Spleen (tissue), 11 donors: Measurements from ENCODE around the gene TMSB4X. TPM values are rescaled to one million over a fixed set of nuclear protein-coding genes. Genes with fewer than 3 reads are reported as not detected.

Experiments
- DNase-seq: peaks from one replicate; pipeline ENCODE4 v3.0.0-alpha.2; 2020
- H3K27ac ChIP-seq, 8 donors: fragments of 200-600 bp; sonication (generic) in 7 of 8; 1 replicate in 4 of 8; 2 replicates in 4 of 8; pipeline versions ENCODE4 v1.5.0 to v1.8.0; 2016 to 2021; ENCODE audit warnings: inconsistent platforms in 4 of 8, mild to moderate bottlenecking in 4 of 8, moderate library complexity in 1 of 8
- H3K27me3 ChIP-seq, 7 donors: fragments of 200-600 bp; sonication (generic) in 6 of 7; replicated peaks in 1 of 7; 1 replicate in 4 of 7; 2 replicates in 3 of 7; pipeline versions ENCODE4 v1.5.0 to v1.8.0; 2016 to 2021; ENCODE audit warnings: inconsistent platforms in 3 of 7, mild to moderate bottlenecking in 1 of 7
- H3K36me3 ChIP-seq, 6 donors: fragments of 200-600 bp; sonication (generic) in 5 of 6; 1 replicate in 4 of 6; 2 replicates in 2 of 6; pipeline versions ENCODE4 v1.5.0 to v1.8.0; 2016 to 2021; ENCODE audit warnings: inconsistent platforms in 2 of 6
- H3K4me1 ChIP-seq, 6 donors: fragments of 200-600 bp; sonication (generic) in 5 of 6; 1 replicate in 3 of 6; 2 replicates in 3 of 6; pipeline versions ENCODE4 v1.5.0 to v1.8.0; 2016 to 2021; ENCODE audit warnings: inconsistent platforms in 3 of 6
- H3K4me3 ChIP-seq, 8 donors: fragments of 200-600 bp; sonication (generic) in 7 of 8; 1 replicate in 4 of 8; 2 replicates in 4 of 8; pipeline versions ENCODE4 v1.5.0 to v1.8.0; 2016 to 2021; ENCODE audit warnings: inconsistent platforms in 4 of 8, mild to moderate bottlenecking in 4 of 8, moderate library complexity in 2 of 8
- H3K9me3 ChIP-seq, 8 donors: fragments of 200-600 bp; sonication (generic) in 7 of 8; 1 replicate in 4 of 8; 2 replicates in 4 of 8; pipeline versions ENCODE4 v1.5.0 to v1.8.0; 2016 to 2021; ENCODE audit warnings: inconsistent platforms in 4 of 8
- CTCF ChIP-seq, 11 experiments: fragments of 200-600 bp in 7 of 11; fragments of 450-650 bp in 4 of 11; sonication (generic) in 4 of 11; IDR thresholded peaks in 8 of 11; conservative IDR thresholded peaks in 3 of 11; 1 replicate in 7 of 11; 2 replicates in 4 of 11; pipeline versions ENCODE4 v1.4.0 to v1.8.0; 2016 to 2021; ENCODE audit warnings: antibody characterized with exemption in 11 of 11, inconsistent platforms in 4 of 11, mild to moderate bottlenecking in 1 of 11
- POLR2A ChIP-seq, 3 donors: fragments of 450-650 bp; IDR thresholded peaks; one replicate each; pipeline ENCODE4 v1.5.1; 2017; ENCODE audit warnings: antibody characterized with exemption in 3 of 3, mild to moderate bottlenecking in 1 of 3
- POLR2AphosphoS5 ChIP-seq, 3 donors: sonication (generic); formaldehyde crosslinking; IDR thresholded peaks; one replicate each; pipeline ENCODE4 v1.5.1; 2017; ENCODE audit warnings: antibody characterized with exemption in 3 of 3
- WGBS, 5 donors: extraction: QIAGEN DNeasy Blood & Tissue Kit in 3 of 5; methylation state at CpG; one replicate each; pipeline versions ENCODE4 v1.1.5 to v1.1.7; 2013 to 2018; 5-methylcytosine and 5-hydroxymethylcytosine counted together
- intact Hi-C: fragments of 100-400 bp; cut with DNase I; formaldehyde crosslinking; loops from one replicate; pipeline ENCODE4 v1.15.0; 2023; ENCODE audit warnings: low total_unique reads
- polyA plus RNA-seq, 3 donors: library from polyadenylated mRNA; stranded (reverse); fragments of 200-250 nt; gene quantifications; one replicate each; pipeline ENCODE4 v1.2.1, GENCODE V29; 2013
- total RNA-seq, 7 donors: library from RNA; depleted of rRNA in 3 of 7; stranded (reverse); fragments of >200 nt in 3 of 7; fragmentation: NEBNext Ultra II Directional in 4 of 7; extraction: Animal tissue kit (Norgen Biotek cat#: 25700) in 4 of 7; gene quantifications; one replicate each; pipeline versions ENCODE4 v1.1.0 to v1.2.1, GENCODE V29; 2016 to 2021
- donor health status: healthy with polysubstance abuse.
- donor health status: DM: no; HTN: no; CAD: no; lungs with moderate emphysema.
- donor health status: DM: no; HTN: no; CAD: no.
- donor health status: Bipolar disorder and iron deficiency.
- donor health status: healthy.
- donor health status: DM: no; HTN: no; CAD: no.
- donor health status: DM: yes; HTN: yes; CAD: no.

The TMSB4X gene
- total and polyA plus RNA-seq, 10 donors: 6,343 to 19,174 (median 11,085) TPM

GRCh38 chrX:12994321-12994720 lies 19.4 kb downstream of the TMSB4X start:
- intact Hi-C loops: no loop called here
- Histone ChIP-seq H3K9me3 (no peaks in the 10 kb centered on the region), H3K36me3 (no peaks in the 10 kb centered on the region), H3K4me1 (peaks cover 16 to 38% (median 20%) of the 10 kb centered on the region in 6 donors), H3K4me3 (no peak overlapping the region), H3K27me3 (peaks cover 0 to 3% (median 0%) of the 10 kb centered on the region in 7 donors), H3K27ac (no peak overlapping the region)
- 55 to 81% (median 73%) methylated on average over 4 of the region's 4 CpGs for WGBS, 5 donors
- no peak for TF ChIP-seq POLR2A (IDR thresholded peaks at IDR 0.05)
- no peak for TF ChIP-seq POLR2AphosphoS5 (IDR thresholded peaks at IDR 0.05)
- TF ChIP-seq CTCF (IDR thresholded peaks at IDR 0.05 in 8 of 11, conservative IDR thresholded peaks at IDR 0.05 in 3 of 11): no peak
- no peak for DNase-seq

- Histone ChIP-seq H3K27ac (peak overlapping the region in 7 of 8 donors; percentile 69 to 84 (median 80)), H3K9me3 (no peaks in the 10 kb centered on the region), H3K4me3 (no peak overlapping the region), H3K36me3 (no peaks in the 10 kb centered on the region), H3K4me1 (peaks cover 31 to 57% (median 47%) of the 10 kb centered on the region in 6 donors), H3K27me3 (peaks cover 0 to 3% (median 0%) of the 10 kb centered on the region in 7 donors)
- TF ChIP-seq POLR2AphosphoS5 (IDR thresholded peaks at IDR 0.05) (no peak), CTCF (IDR thresholded peaks at IDR 0.05 in 8 of 11, conservative IDR thresholded peaks at IDR 0.05 in 3 of 11) (no peak), POLR2A (IDR thresholded peaks at IDR 0.05) (no peak)
- 79 to 84% (median 84%) methylated on average over 3 of the region's 3 CpGs for WGBS, 5 donors
- DNase-seq: no peak
- intact Hi-C loops: no loop called here
These were observed 22.1 kb downstream of the TMSB4X start for GRCh38 chrX:12996934-12997435.

GRCh38 chrX:12997906-12998687 lies 23.2 kb downstream of the TMSB4X start:
- intact Hi-C loops: no loop called here
- TF ChIP-seq POLR2AphosphoS5 (IDR thresholded peaks at IDR 0.05) (no peak), CTCF (IDR thresholded peaks at IDR 0.05 in 8 of 11, conservative IDR thresholded peaks at IDR 0.05 in 3 of 11) (no peak), POLR2A (IDR thresholded peaks at IDR 0.05) (no peak)
- 32 to 51% (median 44%) methylated on average over 4 to 5 of the region's 5 CpGs for WGBS, 5 donors
- peak overlapping the region in 7 of 8 donors; percentile 69 to 84 (median 80) for H3K27ac ChIP-seq
- H3K36me3 ChIP-seq: no peaks in the 10 kb centered on the region
- DNase-seq: no peak
- H3K4me3 ChIP-seq: no peak overlapping the region
- no peaks in the 10 kb centered on the region for H3K9me3 ChIP-seq
- H3K4me1 ChIP-seq: peaks cover 31 to 68% (median 57%) of the 10 kb centered on the region in 6 donors
- H3K27me3 ChIP-seq: peaks cover 0 to 3% (median 0%) of the 10 kb centered on the region in 7 donors

- WGBS, 5 donors: 24 to 43% (median 33%) methylated on average over 9 of the region's 9 CpGs
- peak in 1 of 3 donors; percentile 16 for TF ChIP-seq POLR2AphosphoS5 (IDR thresholded peaks at IDR 0.05)
- TF ChIP-seq POLR2A (IDR thresholded peaks at IDR 0.05): no peak
- TF ChIP-seq CTCF (IDR thresholded peaks at IDR 0.05 in 8 of 11, conservative IDR thresholded peaks at IDR 0.05 in 3 of 11): no peak
- H3K4me1 ChIP-seq: peaks cover 31 to 77% (median 63%) of the 10 kb centered on the region in 6 donors
- H3K9me3 ChIP-seq: no peaks in the 10 kb centered on the region
- intact Hi-C loops: no loop called here
- H3K4me3 ChIP-seq: peak overlapping the region in 1 of 8 donors; percentile 42
- H3K27ac ChIP-seq: peak overlapping the region; percentile 49 to 84 (median 79)
- peaks cover 0 to 3% (median 0%) of the 10 kb centered on the region in 7 donors for H3K27me3 ChIP-seq
- H3K36me3 ChIP-seq: no peaks in the 10 kb centered on the region
- DNase-seq: no peak
These were observed 24.5 kb downstream of the TMSB4X start for GRCh38 chrX:12999422-12999821.
